ENCODE measurements around the gene FNDC3B.
"Not testable (repeated sequence)": the region's sequence is repeated elsewhere in the genome, so short reads cannot be mapped to it uniquely, and the experiment has no call there.

The FNDC3B gene

DNA sequence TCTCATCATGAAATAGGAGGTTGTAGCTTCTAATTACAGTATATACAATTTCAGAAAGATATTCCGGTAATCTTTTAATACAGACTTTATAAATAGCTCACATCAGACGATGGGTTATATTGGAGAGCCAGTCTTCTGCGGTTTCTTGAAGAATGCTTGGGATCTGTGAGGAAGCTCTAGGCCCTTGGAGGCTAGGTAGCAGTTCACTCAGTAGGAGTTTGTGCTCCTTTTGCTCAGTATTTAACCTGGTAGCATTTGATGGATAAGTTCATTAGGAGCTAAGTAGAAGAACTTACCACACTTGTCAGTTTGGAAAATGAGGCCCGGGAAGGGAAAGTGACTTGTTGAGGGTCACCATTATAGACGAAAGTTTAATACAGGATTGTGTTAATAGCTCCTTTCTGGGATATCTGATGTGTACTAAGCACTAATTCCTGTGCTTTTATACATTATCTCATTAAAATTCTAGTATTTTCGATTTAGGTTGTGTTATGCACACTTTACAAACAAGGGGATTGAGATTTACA is 2.8 kb downstream of the FNDC3B start:
- H3K27me3 Mint-ChIP-seq = peaks cover 8% of the 10 kb centered on the region
- no peaks in the 10 kb centered on the region for H3K9me3 Mint-ChIP-seq
- no peak overlapping the region for H3K4me3 Mint-ChIP-seq
- H3K27ac Mint-ChIP-seq = no peak overlapping the region
- H3K4me1 Mint-ChIP-seq = peaks cover 42% of the 10 kb centered on the region
- ATAC-seq = no peak
- DNase-seq = no peak

DNA sequence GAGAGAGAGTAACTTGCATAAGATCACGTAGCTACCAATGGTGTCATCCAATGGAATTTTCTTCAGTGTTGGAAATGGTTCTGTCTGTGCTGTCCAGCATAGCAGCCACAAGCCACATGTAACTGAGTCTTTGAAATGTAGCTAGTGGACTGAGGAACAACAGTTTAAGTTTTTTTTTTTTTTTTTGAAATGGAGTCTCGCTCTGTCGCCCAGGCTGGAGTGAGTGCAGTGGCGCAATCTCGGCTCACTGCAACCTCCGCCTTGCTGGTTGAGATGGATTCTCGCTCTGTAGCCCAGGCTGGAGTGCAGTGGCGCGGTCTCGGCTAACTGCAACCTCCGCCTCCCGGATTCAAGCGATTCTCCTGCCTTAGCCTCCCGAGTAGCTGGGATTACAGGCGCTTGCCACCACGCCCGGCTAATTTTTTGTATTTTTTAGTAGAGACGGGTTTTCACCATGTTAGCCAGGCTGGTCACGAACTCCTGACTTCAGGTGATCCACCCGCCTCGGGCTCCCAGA is 3.3 kb downstream of the FNDC3B start:
- H3K27ac Mint-ChIP-seq, H3K4me3 Mint-ChIP-seq: not testable (repeated sequence)

DNA sequence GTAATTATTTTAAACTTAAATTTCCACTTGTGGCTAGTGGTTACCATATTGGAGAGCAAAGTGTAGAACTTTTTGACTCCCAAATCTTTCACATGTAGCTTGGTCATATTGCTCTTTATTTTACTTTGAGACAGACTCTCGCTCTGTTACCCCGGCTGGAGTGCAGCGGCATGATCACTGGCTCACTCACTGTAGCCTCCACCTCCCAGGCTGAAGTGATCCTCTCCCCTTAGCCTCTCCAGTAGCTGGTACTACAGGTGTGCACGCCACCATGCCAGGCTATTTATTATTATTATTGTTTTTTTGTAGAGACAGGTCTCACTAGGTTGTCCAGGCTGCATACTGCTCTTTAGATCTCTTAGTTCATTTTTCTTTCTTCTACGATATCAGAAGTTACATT is 3.9 kb downstream of the FNDC3B start:
- H3K27me3 Mint-ChIP-seq = no peaks in the 10 kb centered on the region
- H3K4me3 Mint-ChIP-seq = no peak overlapping the region
- no peak overlapping the region for H3K27ac Mint-ChIP-seq
- ATAC-seq (no peak), DNase-seq (no peak)
- H3K4me1 Mint-ChIP-seq = peaks cover 35% of the 10 kb centered on the region
- no peaks in the 10 kb centered on the region for H3K9me3 Mint-ChIP-seq

More for the DNA sequence above, 3.3 kb downstream of the FNDC3B start:
- not testable (repeated sequence) for H3K27me3 Mint-ChIP-seq, ATAC-seq, DNase-seq, H3K9me3 Mint-ChIP-seq
- peaks cover 40% of the 10 kb centered on the region for H3K4me1 Mint-ChIP-seq

DNA sequence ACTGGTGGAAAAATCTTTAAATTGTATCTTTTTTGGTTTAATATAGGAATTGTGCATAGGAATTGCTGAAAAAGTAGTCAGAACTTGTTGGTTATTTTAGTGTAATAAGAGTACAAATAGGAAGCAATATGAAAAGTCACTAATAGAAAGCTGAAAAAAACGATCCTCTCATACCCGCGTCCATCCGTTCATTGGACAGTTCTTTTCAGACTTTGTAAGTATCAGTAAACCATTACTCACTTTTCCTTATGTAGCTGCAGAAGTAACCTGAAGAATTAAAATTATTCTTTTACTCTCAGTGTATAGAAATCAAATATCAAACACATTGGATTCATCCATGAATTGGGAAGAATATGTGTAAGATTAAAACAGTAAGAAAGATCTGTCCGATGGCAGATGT is 4.4 kb downstream of the FNDC3B start:
- no peak for ATAC-seq

DNA sequence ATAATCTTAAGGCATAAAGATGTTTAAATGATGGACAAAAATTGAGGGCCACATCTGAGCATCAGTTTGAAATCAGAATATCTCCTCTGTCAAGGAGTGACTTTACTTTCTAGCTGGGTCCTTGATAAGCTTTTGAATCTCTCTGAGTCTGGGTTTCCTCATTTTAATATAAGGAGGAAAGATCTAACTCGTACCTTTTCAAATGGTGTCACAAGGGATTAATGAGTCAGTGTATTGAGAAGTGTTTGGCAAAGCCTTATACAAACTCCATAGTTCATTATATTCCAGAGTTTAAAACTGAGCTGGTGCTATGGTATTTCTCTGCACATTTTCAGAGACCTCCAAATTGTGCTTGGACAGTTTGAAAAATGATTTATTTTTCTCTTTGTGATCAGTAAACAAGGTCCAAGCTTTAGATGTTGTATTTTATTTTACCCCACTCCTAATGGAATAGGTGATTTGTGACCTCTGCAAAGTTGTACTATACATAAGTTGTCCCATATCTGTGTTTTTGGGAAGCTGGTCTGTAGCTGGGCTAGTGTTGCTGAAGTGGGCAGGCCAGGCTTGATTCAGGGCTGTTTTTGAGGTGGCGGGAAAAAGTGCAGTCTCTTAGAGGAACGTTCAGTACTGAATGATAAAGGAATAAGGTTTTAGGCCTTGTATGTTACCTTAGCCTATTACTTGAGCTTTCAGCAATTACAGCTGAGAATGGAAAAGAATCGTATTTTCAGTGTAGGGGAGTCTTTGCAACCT is 5.6 kb downstream of the FNDC3B start:
- no peak for ATAC-seq
- no peak overlapping the region for H3K4me3 Mint-ChIP-seq
- no peaks in the 10 kb centered on the region for H3K27me3 Mint-ChIP-seq
- no peak for DNase-seq
- no peaks in the 10 kb centered on the region for H3K9me3 Mint-ChIP-seq
- peak overlapping the region in 1 of 2 donors; percentile 36 for H3K27ac Mint-ChIP-seq
- peaks cover 28% of the 10 kb centered on the region for H3K4me1 Mint-ChIP-seq

More for the DNA sequence above, 4.4 kb downstream of the FNDC3B start:
- no peak overlapping the region for H3K4me3 Mint-ChIP-seq
- no peaks in the 10 kb centered on the region for H3K27me3 Mint-ChIP-seq
- H3K4me1 Mint-ChIP-seq = peaks cover 32% of the 10 kb centered on the region
- H3K27ac Mint-ChIP-seq = no peak overlapping the region
- H3K9me3 Mint-ChIP-seq = no peaks in the 10 kb centered on the region
- DNase-seq = no peak

DNA sequence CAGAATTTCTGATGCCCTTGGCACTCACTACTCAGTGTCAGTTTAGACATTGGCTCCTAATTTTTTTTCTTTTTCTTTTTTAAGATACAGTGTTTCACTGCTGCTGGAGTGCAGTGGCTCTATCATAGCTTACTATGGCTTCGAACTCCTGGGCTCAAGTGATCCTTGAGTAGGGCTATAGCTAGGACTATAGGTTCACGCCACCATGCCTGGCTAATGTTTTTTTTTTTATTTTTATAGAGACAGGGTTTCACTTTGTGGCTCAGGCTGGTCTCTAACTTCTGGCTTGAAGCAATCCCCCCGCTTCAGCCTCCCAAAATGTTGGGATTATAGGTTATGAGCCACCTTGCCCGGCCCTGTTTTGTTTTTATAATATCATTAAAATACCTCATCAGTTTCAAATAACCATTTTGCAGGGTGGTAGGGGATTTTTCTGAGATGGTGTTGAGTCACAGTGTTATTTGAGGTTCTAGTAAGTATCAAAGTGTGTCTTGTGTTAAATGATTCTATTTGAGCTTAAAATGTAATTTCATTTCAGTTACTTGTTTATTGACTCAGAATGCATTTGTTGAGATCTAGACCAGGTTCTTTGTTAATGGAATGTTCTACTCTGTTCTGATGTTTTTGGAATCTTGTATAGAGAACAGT is 7.0 kb downstream of the FNDC3B start:
- H3K4me3 Mint-ChIP-seq = no peak overlapping the region
- peak overlapping the region; percentile 6 to 63 for H3K27ac Mint-ChIP-seq
- H3K9me3 Mint-ChIP-seq = no peaks in the 10 kb centered on the region
- DNase-seq = no peak
- no peaks in the 10 kb centered on the region for H3K27me3 Mint-ChIP-seq
- ATAC-seq = peak; percentile 88
- H3K4me1 Mint-ChIP-seq = peaks cover 23% of the 10 kb centered on the region

DNA sequence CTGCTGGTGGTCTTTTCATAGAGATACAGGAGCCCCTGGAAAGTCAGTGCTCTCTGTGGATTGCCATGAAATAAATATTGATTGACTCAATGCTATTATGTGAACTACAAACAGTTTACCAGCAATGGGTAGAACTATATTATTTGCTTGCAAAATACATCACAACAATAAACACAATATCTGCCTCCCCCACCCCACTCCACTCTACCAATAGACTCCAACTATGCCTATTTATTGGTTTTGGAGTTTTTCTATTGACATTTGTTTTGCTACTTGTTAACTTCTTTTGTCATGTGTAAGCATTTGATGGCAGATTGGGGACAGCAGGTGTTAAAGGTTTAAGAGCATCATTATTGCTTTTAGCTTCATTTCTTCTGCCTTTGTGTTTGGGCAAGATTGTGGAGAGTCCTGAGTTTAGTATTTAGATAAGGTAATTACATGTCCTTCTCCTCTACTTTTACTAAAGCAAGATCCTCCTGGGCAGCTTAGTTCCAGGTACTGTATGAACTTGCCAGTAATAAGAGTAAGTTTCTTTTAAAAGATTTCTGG is 8.3 kb downstream of the FNDC3B start:
- ATAC-seq (no peak), DNase-seq (no peak)
- Mint-ChIP-seq H3K27me3 (no peaks in the 10 kb centered on the region), H3K27ac (no peak overlapping the region), H3K9me3 (no peaks in the 10 kb centered on the region), H3K4me3 (no peak overlapping the region), H3K4me1 (peaks cover 20% of the 10 kb centered on the region)

DNA sequence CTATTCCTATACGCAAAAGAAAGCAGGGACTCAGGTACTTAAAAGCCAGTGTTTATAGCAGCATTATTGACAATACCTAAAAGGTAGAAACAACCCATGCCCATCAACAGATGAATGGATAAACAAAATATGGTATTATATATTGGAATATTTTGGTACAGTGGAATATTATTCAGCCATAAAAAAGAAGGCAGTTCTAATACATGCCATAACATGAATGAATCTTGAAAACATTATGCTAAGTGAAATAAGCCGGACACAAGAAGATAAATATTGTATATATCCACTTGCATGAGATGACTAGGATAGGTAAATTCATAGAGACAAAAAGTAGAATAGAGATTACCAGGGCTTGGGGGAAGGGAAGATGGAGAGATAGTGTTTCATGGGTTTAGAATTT is 9.2 kb downstream of the FNDC3B start:
- Mint-ChIP-seq H3K4me3 (no peak overlapping the region), H3K9me3 (no peaks in the 10 kb centered on the region), H3K4me1 (peaks cover 20% of the 10 kb centered on the region), H3K27me3 (no peaks in the 10 kb centered on the region), H3K27ac (no peak overlapping the region)
- ATAC-seq (no peak), DNase-seq (no peak)

DNA sequence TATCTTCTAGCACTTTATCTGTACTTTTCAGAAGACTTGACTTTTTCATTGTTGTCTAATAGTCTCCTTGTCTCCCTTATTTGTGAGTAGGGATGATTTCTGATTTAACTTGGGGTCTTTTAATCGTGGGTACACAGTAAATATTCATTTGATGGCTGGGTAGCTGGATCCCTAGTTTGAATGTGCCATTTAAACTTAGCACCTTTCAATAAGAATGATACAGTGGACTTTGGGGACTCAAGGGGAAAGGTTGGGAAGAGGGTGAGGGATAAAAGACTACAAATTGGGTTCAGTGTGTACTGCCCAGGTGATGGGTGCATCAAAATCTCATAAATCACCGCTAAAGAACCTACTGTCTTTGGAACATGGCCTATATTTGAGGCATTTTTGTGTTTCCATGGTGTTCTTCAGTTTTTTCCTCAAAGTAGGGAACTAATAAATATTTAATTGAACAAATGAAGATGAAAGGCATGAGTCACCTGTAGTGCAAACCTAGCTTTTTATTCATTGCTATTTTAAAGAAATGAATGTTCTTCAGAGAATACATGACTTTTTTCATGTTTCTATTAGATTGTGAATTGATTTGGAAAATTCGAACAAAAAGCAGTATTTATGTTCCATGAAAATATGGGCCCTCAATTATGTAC is 12.1 kb downstream of the FNDC3B start:
- H3K4me3 Mint-ChIP-seq = no peak overlapping the region
- no peaks in the 10 kb centered on the region for H3K9me3 Mint-ChIP-seq
- H3K27me3 Mint-ChIP-seq = no peaks in the 10 kb centered on the region
- no peak overlapping the region for H3K27ac Mint-ChIP-seq
- ATAC-seq (no peak), DNase-seq (no peak)
- H3K4me1 Mint-ChIP-seq = peaks cover 20% of the 10 kb centered on the region

DNA sequence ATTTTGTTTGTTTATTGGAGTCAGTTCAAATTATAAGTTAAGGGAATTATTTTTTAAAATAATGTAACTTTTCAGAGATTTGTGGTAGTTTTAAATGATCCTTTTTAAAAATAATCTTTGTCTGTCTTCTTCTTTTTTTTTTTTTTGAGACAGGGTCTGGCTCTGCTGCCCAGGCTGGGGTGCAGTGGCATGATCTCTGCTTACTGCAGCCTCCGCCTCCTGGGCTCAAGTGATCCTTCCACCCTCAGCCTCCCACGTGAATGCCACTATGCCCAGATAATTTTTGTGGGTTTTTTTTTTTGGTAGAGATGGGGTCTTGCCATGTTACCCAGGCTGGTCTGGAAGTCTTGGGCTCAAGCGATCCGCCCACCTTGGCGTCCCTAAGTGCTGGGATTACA is 12.6 kb downstream of the FNDC3B start:
- H3K27ac Mint-ChIP-seq = no peak overlapping the region
- peaks cover 19% of the 10 kb centered on the region for H3K4me1 Mint-ChIP-seq
- H3K27me3 Mint-ChIP-seq = no peaks in the 10 kb centered on the region
- no peak for ATAC-seq
- H3K4me3 Mint-ChIP-seq = no peak overlapping the region
- no peaks in the 10 kb centered on the region for H3K9me3 Mint-ChIP-seq
- no peak for DNase-seq

DNA sequence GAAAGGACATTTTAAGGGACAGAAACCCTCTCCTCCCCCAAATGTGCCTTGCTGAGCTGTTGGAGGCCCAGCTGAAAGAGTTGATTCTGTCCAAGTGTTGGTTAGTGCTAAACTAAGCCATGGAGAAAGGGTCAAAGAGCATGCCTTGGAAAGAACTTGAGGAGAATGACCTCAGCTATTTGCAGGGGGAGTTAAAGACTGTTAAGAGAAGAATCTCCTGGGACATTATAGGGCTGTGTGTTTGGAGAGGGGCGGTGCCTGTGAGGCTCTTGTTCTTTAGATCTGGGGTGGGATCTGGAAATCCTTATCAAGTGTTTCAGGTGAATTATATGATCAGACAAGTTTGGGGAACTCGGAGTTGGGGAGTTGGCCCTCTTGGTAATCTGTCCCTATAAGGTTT is 13.0 kb downstream of the FNDC3B start:
- no peak for ATAC-seq
- no peak for DNase-seq
- H3K27ac Mint-ChIP-seq = no peak overlapping the region
- H3K27me3 Mint-ChIP-seq = no peaks in the 10 kb centered on the region
- H3K4me1 Mint-ChIP-seq = peaks cover 23% of the 10 kb centered on the region
- H3K9me3 Mint-ChIP-seq = no peaks in the 10 kb centered on the region
- no peak overlapping the region for H3K4me3 Mint-ChIP-seq

DNA sequence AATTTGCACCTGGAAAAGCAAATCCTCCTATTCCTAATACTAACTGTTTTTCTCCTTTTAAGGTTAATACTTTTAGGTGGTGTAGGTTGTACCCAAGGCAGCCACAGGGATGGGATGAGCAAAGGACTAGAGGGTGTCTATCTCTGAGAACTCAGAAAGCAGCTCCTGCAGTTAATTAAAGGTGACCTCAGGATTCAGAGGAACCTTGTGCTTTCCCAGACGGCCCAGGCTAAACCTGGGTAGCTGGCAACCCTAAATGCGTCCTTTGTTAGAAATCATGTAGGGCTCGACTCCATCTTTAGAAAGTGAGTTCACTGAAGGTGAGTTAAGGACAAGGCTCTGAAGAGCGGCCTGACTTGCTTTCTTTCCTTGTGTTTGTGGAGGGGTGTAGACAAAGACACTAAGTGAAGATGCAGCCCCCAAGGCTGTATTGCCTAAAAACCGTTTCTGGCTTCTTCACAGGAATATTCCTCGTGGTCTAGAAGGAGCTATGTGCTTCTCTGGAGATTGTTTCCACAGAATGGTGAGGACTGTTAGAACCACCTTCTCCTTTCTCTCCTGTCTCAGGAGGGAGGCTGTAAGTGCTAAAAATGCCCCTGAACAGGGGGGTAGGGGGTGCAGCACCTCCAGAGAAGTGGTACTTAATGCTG is 14.9 kb downstream of the FNDC3B start:
- Mint-ChIP-seq H3K27me3 (no peaks in the 10 kb centered on the region), H3K4me1 (peaks cover 23% of the 10 kb centered on the region), H3K9me3 (no peaks in the 10 kb centered on the region), H3K27ac (peak overlapping the region in 1 of 2 donors; percentile 74), H3K4me3 (no peak overlapping the region)
- no peak for ATAC-seq
- DNase-seq = no peak

DNA sequence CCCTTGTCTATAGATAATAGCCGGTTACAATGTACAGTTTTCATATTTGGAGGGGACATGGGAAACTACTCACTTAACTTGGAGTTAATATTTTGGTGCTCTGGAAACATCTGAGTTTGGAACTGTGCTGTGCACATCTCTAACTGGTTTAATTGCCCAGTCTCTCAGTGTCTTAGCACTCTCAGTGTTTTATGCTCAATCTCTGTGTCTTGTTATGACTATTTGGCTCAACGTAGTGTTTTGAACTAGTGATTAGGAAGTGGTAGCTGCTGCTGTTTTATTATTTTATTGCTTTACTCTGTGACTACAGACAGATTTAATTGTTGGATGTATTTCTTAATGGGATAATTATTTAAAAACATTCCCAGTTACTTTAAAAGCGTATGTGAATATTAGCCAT is 17.0 kb downstream of the FNDC3B start:
- Mint-ChIP-seq H3K4me3 (no peak overlapping the region), H3K27ac (peak overlapping the region in 1 of 2 donors; percentile 73), H3K9me3 (no peaks in the 10 kb centered on the region), H3K4me1 (peaks cover 24% of the 10 kb centered on the region), H3K27me3 (no peaks in the 10 kb centered on the region)
- no peak for ATAC-seq
- DNase-seq = no peak

DNA sequence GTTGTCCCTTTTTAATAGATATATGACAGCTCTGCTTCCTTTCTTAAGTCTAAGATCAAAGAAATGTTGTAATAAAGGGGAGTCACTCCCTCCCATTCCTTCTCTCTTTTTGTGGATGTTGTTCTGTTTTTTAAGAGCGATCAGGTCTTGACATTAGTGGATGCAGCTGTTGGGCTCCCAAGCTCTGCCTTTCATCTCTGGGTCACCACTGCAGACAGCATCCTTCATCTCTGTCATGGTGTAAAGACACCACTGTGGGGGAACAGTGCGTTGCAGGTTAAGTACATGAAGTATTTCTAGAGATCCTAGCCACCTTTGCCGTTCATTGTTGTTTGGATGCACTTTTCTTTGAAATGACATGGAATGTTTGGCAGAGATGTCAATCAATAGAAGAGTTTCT is 17.7 kb downstream of the FNDC3B start:
- ATAC-seq = no peak
- Mint-ChIP-seq H3K27me3 (no peaks in the 10 kb centered on the region), H3K4me3 (no peak overlapping the region), H3K27ac (no peak overlapping the region), H3K4me1 (peaks cover 31% of the 10 kb centered on the region), H3K9me3 (no peaks in the 10 kb centered on the region)
- no peak for DNase-seq

DNA sequence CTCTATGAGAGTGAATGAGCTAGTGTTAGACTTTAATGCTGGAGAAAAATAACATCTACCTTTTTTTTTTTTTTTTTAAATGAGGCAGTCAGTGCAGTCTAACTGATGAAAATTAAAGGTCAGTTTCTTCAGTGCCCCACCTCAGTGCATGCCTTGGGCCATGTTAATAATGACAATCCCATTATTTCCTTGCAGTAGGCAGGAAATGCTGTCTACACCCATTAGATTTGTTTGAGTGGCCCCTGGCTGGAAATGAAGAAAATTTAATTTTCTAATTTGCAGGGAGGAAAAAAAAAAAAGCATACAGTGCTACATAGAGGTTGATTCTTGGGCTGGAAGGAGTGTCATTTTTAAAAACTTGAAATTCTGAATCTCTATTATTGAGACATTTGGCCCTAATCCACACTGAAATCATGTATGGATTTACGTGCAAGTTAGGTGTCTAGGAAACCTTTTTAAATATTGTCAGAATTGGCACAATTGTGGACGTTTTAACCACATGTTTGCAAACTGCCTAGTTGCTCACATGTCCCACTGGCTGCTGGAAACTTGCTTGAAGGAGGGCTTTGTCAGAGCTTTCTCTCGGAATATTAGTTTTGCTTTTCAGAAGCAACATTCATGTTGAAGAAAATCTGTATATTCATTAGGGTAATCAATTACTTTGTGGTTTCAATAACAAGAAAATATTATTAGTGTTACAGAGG is 18.4 kb downstream of the FNDC3B start:
- Mint-ChIP-seq H3K4me1 (peaks cover 35% of the 10 kb centered on the region), H3K27me3 (no peaks in the 10 kb centered on the region), H3K27ac (no peak overlapping the region), H3K9me3 (no peaks in the 10 kb centered on the region), H3K4me3 (no peak overlapping the region)
- no peak for DNase-seq
- ATAC-seq = no peak

All from stimulated activated naive CD8-positive, alpha-beta T cell treated with anti-CD3 and anti-CD28 coated beads, Interleukin-15, amount 100 ng/mL, for 72 hours (primary cell).